OCI-LY1 (cell line): ENCODE data around the gene STEAP1B.

Experiments used
- H2AFZ ChIP-seq: fragments of 200-600 bp; sonication (generic), shearing (Covaris generic); 2 replicates; pipeline ENCODE4 v1.6.0; 2014; ENCODE audit warnings: antibody characterized with exemption, mild to moderate bottlenecking, low read length
- H3F3A ChIP-seq: fragments of 200-600 bp; sonication (generic), shearing (Covaris generic); 2 replicates; pipeline ENCODE4 v1.6.0; 2014; ENCODE audit warnings: mild to moderate bottlenecking, antibody characterized with exemption, low read length, moderate library complexity; ENCODE audit not compliant: insufficient read depth
- H3K27ac ChIP-seq: fragments of 200-600 bp; sonication (generic); 2 replicates; pipeline ENCODE4 v1.5.1; 2014; ENCODE audit warnings: low read length, mixed run types, mild to moderate bottlenecking, low read depth; ENCODE audit not compliant: poor library complexity, severe bottlenecking
- H3K27me3 ChIP-seq: fragments of 200-600 bp; sonication (generic); 2 replicates; pipeline ENCODE4 v1.6.0; 2014; ENCODE audit warnings: antibody characterized with exemption, mild to moderate bottlenecking, low read length, moderate library complexity; ENCODE audit not compliant: insufficient read depth
- H3K36me3 ChIP-seq: fragments of 200-600 bp; sonication (generic); 2 replicates; pipeline ENCODE4 v1.6.1; 2014; ENCODE audit warnings: mild to moderate bottlenecking, antibody characterized with exemption, low read length, moderate library complexity, mixed read lengths; ENCODE audit not compliant: insufficient read depth
- H3K4me1 ChIP-seq: fragments of 200-600 bp; sonication (generic); 2 replicates; pipeline ENCODE4 v1.5.1; 2014; ENCODE audit warnings: mild to moderate bottlenecking, low read length, moderate library complexity; ENCODE audit not compliant: insufficient read depth, severe bottlenecking
- H3K4me2 ChIP-seq: fragments of 200-600 bp; sonication (generic), shearing (Covaris generic); 2 replicates; pipeline ENCODE4 v1.6.1; 2014; ENCODE audit warnings: low read length
- H3K4me3 ChIP-seq: fragments of 200-600 bp; sonication (generic); 2 replicates; pipeline ENCODE4 v1.5.1; 2014; ENCODE audit warnings: low read length, low read depth, mild to moderate bottlenecking, mixed read lengths; ENCODE audit not compliant: poor library complexity, severe bottlenecking
- H3K79me2 ChIP-seq: fragments of 200-600 bp; shearing (Covaris generic); 2 replicates; pipeline ENCODE4 v1.6.1; 2016; ENCODE audit warnings: mixed run types, low read length, mixed read lengths; ENCODE audit not compliant: insufficient read depth
- H3K9ac ChIP-seq: fragments of 200-600 bp; sonication (generic), shearing (Covaris generic); 2 replicates; pipeline ENCODE4 v1.6.1; 2014; ENCODE audit warnings: mild to moderate bottlenecking, low read length, mixed read lengths
- H3K9me2 ChIP-seq: fragments of 200-600 bp; sonication (generic), shearing (Covaris generic); 2 replicates; pipeline ENCODE4 v1.6.1; 2014; ENCODE audit warnings: low read depth, mild to moderate bottlenecking, low read length, mixed read lengths
- H3K9me3 ChIP-seq: fragments of 200-600 bp; shearing (Covaris generic); 2 replicates; pipeline ENCODE4 v1.6.1; 2014; ENCODE audit warnings: low read length, mixed read lengths
- H4K20me1 ChIP-seq: fragments of 200-600 bp; sonication (generic), shearing (Covaris generic); 2 replicates; pipeline ENCODE4 v1.6.0; 2016; ENCODE audit warnings: mild to moderate bottlenecking, low read length; ENCODE audit not compliant: insufficient read depth
- EZH2 ChIP-seq: fragments of 200-600 bp; sonication (generic), shearing (Covaris generic); IDR thresholded peaks from 2 replicates; pipeline ENCODE4 v1.8.0; 2017; ENCODE audit warnings: borderline replicate concordance, mixed run types, mild to moderate bottlenecking, antibody characterized with exemption, low read length, moderate library complexity, mixed read lengths
- TF ChIP-seq, protein P1 (sequence below): fragments of 200-600 bp; sonication (generic), shearing (Covaris generic); IDR thresholded peaks from 2 replicates; pipeline ENCODE4 v1.5.1; 2017; ENCODE audit warnings: mild to moderate bottlenecking, antibody characterized with exemption, low read length, moderate library complexity, mixed read lengths

STEAP1B gene

DNA sequence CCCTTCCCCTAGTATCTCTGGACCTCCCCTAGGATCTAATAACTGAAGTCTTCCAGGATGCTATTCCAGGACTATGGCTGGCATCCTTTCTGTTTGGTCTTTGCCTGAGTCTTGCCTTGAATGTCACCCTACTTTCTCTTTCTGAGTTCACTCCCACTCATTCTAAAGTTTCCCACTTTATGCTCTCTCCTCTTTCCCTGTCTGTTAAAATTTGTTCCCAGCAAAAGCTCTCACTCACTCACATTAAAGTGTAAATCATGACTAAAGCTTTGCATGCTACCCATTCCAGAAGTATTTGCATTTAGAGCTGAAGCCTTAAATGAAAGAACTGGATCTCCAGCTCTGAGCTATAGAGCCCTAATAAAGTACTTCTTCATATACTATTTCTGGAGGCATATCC is 100.9 kb downstream of the STEAP1B start:
- Histone ChIP-seq H3K4me3 (no peak overlapping the region), H3K27ac (no peak overlapping the region), H3K9me2 (no peaks in the 10 kb centered on the region), H3K27me3 (no peaks in the 10 kb centered on the region), H3K9ac (no peak overlapping the region), H3K9me3 (peaks cover 2% of the 10 kb centered on the region; the same call in 1 of the 2 replicates), H3K36me3 (no peaks in the 10 kb centered on the region), H3F3A (no peaks in the 10 kb centered on the region), H4K20me1 (no peaks in the 10 kb centered on the region), H3K79me2 (no peaks in the 10 kb centered on the region), H3K4me1 (peaks cover 14% of the 10 kb centered on the region), H3K4me2 (no peak overlapping the region), H2AFZ (no peak overlapping the region)
- TF ChIP-seq, protein P1, sequence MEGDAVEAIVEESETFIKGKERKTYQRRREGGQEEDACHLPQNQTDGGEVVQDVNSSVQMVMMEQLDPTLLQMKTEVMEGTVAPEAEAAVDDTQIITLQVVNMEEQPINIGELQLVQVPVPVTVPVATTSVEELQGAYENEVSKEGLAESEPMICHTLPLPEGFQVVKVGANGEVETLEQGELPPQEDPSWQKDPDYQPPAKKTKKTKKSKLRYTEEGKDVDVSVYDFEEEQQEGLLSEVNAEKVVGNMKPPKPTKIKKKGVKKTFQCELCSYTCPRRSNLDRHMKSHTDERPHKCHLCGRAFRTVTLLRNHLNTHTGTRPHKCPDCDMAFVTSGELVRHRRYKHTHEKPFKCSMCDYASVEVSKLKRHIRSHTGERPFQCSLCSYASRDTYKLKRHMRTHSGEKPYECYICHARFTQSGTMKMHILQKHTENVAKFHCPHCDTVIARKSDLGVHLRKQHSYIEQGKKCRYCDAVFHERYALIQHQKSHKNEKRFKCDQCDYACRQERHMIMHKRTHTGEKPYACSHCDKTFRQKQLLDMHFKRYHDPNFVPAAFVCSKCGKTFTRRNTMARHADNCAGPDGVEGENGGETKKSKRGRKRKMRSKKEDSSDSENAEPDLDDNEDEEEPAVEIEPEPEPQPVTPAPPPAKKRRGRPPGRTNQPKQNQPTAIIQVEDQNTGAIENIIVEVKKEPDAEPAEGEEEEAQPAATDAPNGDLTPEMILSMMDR: no peak
- no peak for TF ChIP-seq EZH2

DNA sequence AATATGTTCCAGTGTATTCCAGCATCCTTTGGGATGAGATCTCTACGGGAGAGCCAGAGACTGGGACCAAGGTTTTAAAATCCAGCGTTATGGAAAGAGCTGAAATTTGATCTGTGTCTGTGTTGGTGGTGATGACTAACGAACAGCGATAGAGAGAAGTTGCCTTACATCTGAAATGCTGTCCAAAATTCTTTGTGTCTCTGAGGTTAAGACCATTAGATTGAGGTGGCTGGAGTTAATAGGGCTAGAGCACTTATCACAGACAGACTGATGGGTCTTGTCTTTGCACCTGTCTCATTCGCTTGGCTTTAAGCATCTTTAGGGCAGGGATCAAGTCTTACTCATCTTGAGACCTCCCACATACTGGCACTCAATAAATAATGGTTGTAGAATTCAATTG is 102.0 kb downstream of the STEAP1B start:
- Histone ChIP-seq H2AFZ (no peak overlapping the region), H3K27ac (no peak overlapping the region), H3K4me3 (no peak overlapping the region), H3K4me1 (peaks cover 19% of the 10 kb centered on the region), H3K9me3 (no peaks in the 10 kb centered on the region), H3K4me2 (no peak overlapping the region), H3K36me3 (no peaks in the 10 kb centered on the region), H3F3A (no peaks in the 10 kb centered on the region), H3K9ac (no peak overlapping the region), H3K27me3 (no peaks in the 10 kb centered on the region), H3K9me2 (no peaks in the 10 kb centered on the region), H3K79me2 (no peaks in the 10 kb centered on the region), H4K20me1 (no peaks in the 10 kb centered on the region)
- TF ChIP-seq, protein P1: no peak
- TF ChIP-seq EZH2: no peak

DNA sequence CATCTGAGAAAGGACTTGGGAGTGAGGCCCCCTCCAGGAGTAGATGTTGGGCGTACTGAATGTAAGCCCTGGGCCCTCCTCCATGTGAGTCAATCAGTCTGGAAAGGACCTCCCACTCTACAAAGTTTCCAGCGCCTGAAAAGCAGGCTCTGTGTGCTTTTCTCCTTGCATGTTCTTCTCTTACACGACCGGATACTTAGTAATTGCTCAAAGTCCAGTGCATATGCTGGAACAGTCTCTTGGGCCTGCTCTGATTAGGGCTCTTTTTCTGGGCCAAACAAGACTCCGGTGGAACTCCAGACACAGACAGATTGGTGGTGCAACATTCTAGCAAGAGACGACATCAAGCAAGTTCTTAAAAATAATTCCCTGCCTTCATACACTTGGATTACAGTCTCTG is 104.8 kb downstream of the STEAP1B start:
- Histone ChIP-seq H3K4me1 (peaks cover 10% of the 10 kb centered on the region), H3K4me2 (no peak overlapping the region), H3K9me2 (no peaks in the 10 kb centered on the region), H3K4me3 (no peak overlapping the region), H3F3A (no peaks in the 10 kb centered on the region), H3K27me3 (no peaks in the 10 kb centered on the region), H3K79me2 (no peaks in the 10 kb centered on the region), H3K9me3 (no peaks in the 10 kb centered on the region), H4K20me1 (no peaks in the 10 kb centered on the region), H3K27ac (no peak overlapping the region), H3K36me3 (no peaks in the 10 kb centered on the region; the same call in 1 of the 2 replicates), H2AFZ (no peak overlapping the region), H3K9ac (no peak overlapping the region)
- TF ChIP-seq, protein P1: no peak
- TF ChIP-seq EZH2: no peak
